ENCODE results near the gene COPS8.

COPS8 gene

GRCh38 chr2:237091779-237092436 is 6.2 kb downstream of the COPS8 start:
- no peak for DNase-seq (ENCODE audit: low read depth, low spot score)
- no peaks in the 10 kb centered on the region; the same call in 1 of the 2 replicates for H3K9me3 ChIP-seq (ENCODE audit: insufficient read depth, low read length)
- no peak for TF ChIP-seq SUZ12 (IDR thresholded peaks at IDR 0.05; ENCODE audit: extremely low read depth, insufficient read depth, insufficient read length)
- no peak for TF ChIP-seq YY1 (IDR thresholded peaks at IDR 0.05; ENCODE audit: insufficient read depth, insufficient read length)
- no peak for TF ChIP-seq ZNF274 (IDR thresholded peaks at IDR 0.05; ENCODE audit: low read depth, low read length)

GRCh38 chr2:237092506-237092905 is 6.8 kb downstream of the COPS8 start:
- Histone ChIP-seq H3K27me3 (ENCODE audit: insufficient read depth, insufficient read length) (no peaks in the 10 kb centered on the region), H3K36me3 (ENCODE audit: insufficient read depth, insufficient read length, low read length) (peaks cover 85% of the 10 kb centered on the region), H3K9ac (ENCODE audit: insufficient read length, low read depth) (no peak overlapping the region), H3K4me1 (ENCODE audit: insufficient read depth, insufficient read length) (no peaks in the 10 kb centered on the region), H3K9me3 (ENCODE audit: insufficient read depth, low read length) (no peaks in the 10 kb centered on the region; the same call in 1 of the 2 replicates), H3K4me3 (ENCODE audit: insufficient read length, low read depth) (no peak overlapping the region)
- DNase-seq (ENCODE audit: low read depth, low spot score) = no peak
- no peak for TF ChIP-seq YY1 (IDR thresholded peaks at IDR 0.05; ENCODE audit: insufficient read depth, insufficient read length)
- no peak for TF ChIP-seq SUZ12 (IDR thresholded peaks at IDR 0.05; ENCODE audit: extremely low read depth, insufficient read depth, insufficient read length)
- TF ChIP-seq ZNF274 (IDR thresholded peaks at IDR 0.05; ENCODE audit: low read depth, low read length) = no peak

More at GRCh38 chr2:237091779-237092436, 6.2 kb downstream of the COPS8 start:
- Histone ChIP-seq H3K4me1 (ENCODE audit: insufficient read depth, insufficient read length) (no peaks in the 10 kb centered on the region), H3K4me3 (ENCODE audit: insufficient read length, low read depth) (no peak overlapping the region), H3K27me3 (ENCODE audit: insufficient read depth, insufficient read length) (no peaks in the 10 kb centered on the region), H3K9ac (ENCODE audit: insufficient read length, low read depth) (no peak overlapping the region), H3K36me3 (ENCODE audit: insufficient read depth, insufficient read length, low read length) (peaks cover 85% of the 10 kb centered on the region)

- no peaks in the 10 kb centered on the region for H3K4me1 ChIP-seq (ENCODE audit: insufficient read depth, insufficient read length)
- H3K9me3 ChIP-seq (ENCODE audit: insufficient read depth, low read length) = no peaks in the 10 kb centered on the region; the same call in 1 of the 2 replicates
- no peak overlapping the region for H3K4me3 ChIP-seq (ENCODE audit: insufficient read length, low read depth)
- DNase-seq (ENCODE audit: low read depth, low spot score) = no peak
- TF ChIP-seq YY1 (IDR thresholded peaks at IDR 0.05; ENCODE audit: insufficient read depth, insufficient read length) = no peak
- no peak for TF ChIP-seq ZNF274 (IDR thresholded peaks at IDR 0.05; ENCODE audit: low read depth, low read length)
- TF ChIP-seq SUZ12 (IDR thresholded peaks at IDR 0.05; ENCODE audit: extremely low read depth, insufficient read depth, insufficient read length) = no peak
- no peak overlapping the region for H3K9ac ChIP-seq (ENCODE audit: insufficient read length, low read depth)
- peaks cover 85% of the 10 kb centered on the region for H3K36me3 ChIP-seq (ENCODE audit: insufficient read depth, insufficient read length, low read length)
- no peaks in the 10 kb centered on the region for H3K27me3 ChIP-seq (ENCODE audit: insufficient read depth, insufficient read length)
Observed at GRCh38 chr2:237092920-237093781, 7.5 kb downstream of the COPS8 start.

- Histone ChIP-seq H3K4me1 (ENCODE audit: insufficient read depth, insufficient read length) (no peaks in the 10 kb centered on the region), H3K9me3 (ENCODE audit: insufficient read depth, low read length) (no peaks in the 10 kb centered on the region; the same call in 1 of the 2 replicates), H3K4me3 (ENCODE audit: insufficient read length, low read depth) (no peak overlapping the region), H3K36me3 (ENCODE audit: insufficient read depth, insufficient read length, low read length) (peaks cover 83% of the 10 kb centered on the region), H3K27me3 (ENCODE audit: insufficient read depth, insufficient read length) (no peaks in the 10 kb centered on the region), H3K9ac (ENCODE audit: insufficient read length, low read depth) (no peak overlapping the region)
- TF ChIP-seq ZNF274 (IDR thresholded peaks at IDR 0.05; ENCODE audit: low read depth, low read length) (no peak), YY1 (IDR thresholded peaks at IDR 0.05; ENCODE audit: insufficient read depth, insufficient read length) (no peak), SUZ12 (IDR thresholded peaks at IDR 0.05; ENCODE audit: extremely low read depth, insufficient read depth, insufficient read length) (no peak)
- DNase-seq (ENCODE audit: low read depth, low spot score) = no peak
Observed at GRCh38 chr2:237096201-237096600, 10.5 kb downstream of the COPS8 start.

GRCh38 chr2:237096911-237097310 is 11.2 kb downstream of the COPS8 start:
- Histone ChIP-seq H3K27me3 (ENCODE audit: insufficient read depth, insufficient read length) (no peaks in the 10 kb centered on the region), H3K4me1 (ENCODE audit: insufficient read depth, insufficient read length) (no peaks in the 10 kb centered on the region), H3K9me3 (ENCODE audit: insufficient read depth, low read length) (no peaks in the 10 kb centered on the region; the same call in 1 of the 2 replicates), H3K4me3 (ENCODE audit: insufficient read length, low read depth) (no peak overlapping the region), H3K36me3 (ENCODE audit: insufficient read depth, insufficient read length, low read length) (peaks cover 78% of the 10 kb centered on the region), H3K9ac (ENCODE audit: insufficient read length, low read depth) (no peak overlapping the region)
- no peak for TF ChIP-seq SUZ12 (IDR thresholded peaks at IDR 0.05; ENCODE audit: extremely low read depth, insufficient read depth, insufficient read length)
- TF ChIP-seq YY1 (IDR thresholded peaks at IDR 0.05; ENCODE audit: insufficient read depth, insufficient read length) = no peak
- no peak for TF ChIP-seq ZNF274 (IDR thresholded peaks at IDR 0.05; ENCODE audit: low read depth, low read length)
- DNase-seq (ENCODE audit: low read depth, low spot score) = no peak

- no peaks in the 10 kb centered on the region; the same call in 1 of the 2 replicates for H3K9me3 ChIP-seq (ENCODE audit: insufficient read depth, low read length)
- H3K36me3 ChIP-seq (ENCODE audit: insufficient read depth, insufficient read length, low read length) = peaks cover 77% of the 10 kb centered on the region
- H3K9ac ChIP-seq (ENCODE audit: insufficient read length, low read depth) = no peak overlapping the region
- no peaks in the 10 kb centered on the region for H3K4me1 ChIP-seq (ENCODE audit: insufficient read depth, insufficient read length)
- TF ChIP-seq SUZ12 (IDR thresholded peaks at IDR 0.05; ENCODE audit: extremely low read depth, insufficient read depth, insufficient read length) = no peak
- TF ChIP-seq YY1 (IDR thresholded peaks at IDR 0.05; ENCODE audit: insufficient read depth, insufficient read length) = no peak
- no peak for TF ChIP-seq ZNF274 (IDR thresholded peaks at IDR 0.05; ENCODE audit: low read depth, low read length)
- no peak for DNase-seq (ENCODE audit: low read depth, low spot score)
- H3K4me3 ChIP-seq (ENCODE audit: insufficient read length, low read depth) = no peak overlapping the region
- H3K27me3 ChIP-seq (ENCODE audit: insufficient read depth, insufficient read length) = no peaks in the 10 kb centered on the region
Observed at GRCh38 chr2:237097326-237097910, 11.7 kb downstream of the COPS8 start.
